ENCODE data around the gene CIBAR2.

Gene CIBAR2

GRCh38 chr16:85066346-85066885, 45.9 kb downstream of the CIBAR2 start:
- H3K36me3 ChIP-seq (ENCODE audit: control insufficient read depth, insufficient read depth, low read length) = no peaks in the 10 kb centered on the region
- H3K9me3 ChIP-seq (ENCODE audit: control insufficient read depth, insufficient read depth, low read length) = no peaks in the 10 kb centered on the region
- 0 out of 2 replicates have a peak, but pooled peaks cover under 1% of the 10 kb centered on the region for H3K27me3 ChIP-seq (ENCODE audit: control insufficient read depth, insufficient read depth, low read length)
- H3K4me1 ChIP-seq (ENCODE audit: control insufficient read depth, insufficient read depth, low read length) = peaks cover 17% of the 10 kb centered on the region
- no peak overlapping the region for H3K9ac ChIP-seq (ENCODE audit: low read depth, low read length)
- H3K4me3 ChIP-seq (ENCODE audit: low read depth, low read length) = no peak overlapping the region
- H3K27ac ChIP-seq (ENCODE audit: low read depth, low read length) = no peak overlapping the region

GRCh38 chr16:85065099-85065498, 47.2 kb downstream of the CIBAR2 start:
- Histone ChIP-seq H3K9me3 (ENCODE audit: control insufficient read depth, insufficient read depth, low read length) (no peaks in the 10 kb centered on the region), H3K4me1 (ENCODE audit: control insufficient read depth, insufficient read depth, low read length) (peaks cover 19% of the 10 kb centered on the region), H3K27me3 (ENCODE audit: control insufficient read depth, insufficient read depth, low read length) (peaks cover 3% of the 10 kb centered on the region; the same call in 1 of the 2 replicates), H3K27ac (ENCODE audit: low read depth, low read length) (no peak overlapping the region), H3K4me3 (ENCODE audit: low read depth, low read length) (no peak overlapping the region), H3K9ac (ENCODE audit: low read depth, low read length) (no peak overlapping the region), H3K36me3 (ENCODE audit: control insufficient read depth, insufficient read depth, low read length) (no peaks in the 10 kb centered on the region)

- Histone ChIP-seq H3K4me1 (ENCODE audit: control insufficient read depth, insufficient read depth, low read length) (peaks cover 19% of the 10 kb centered on the region), H3K27me3 (ENCODE audit: control insufficient read depth, insufficient read depth, low read length) (peaks cover 3% of the 10 kb centered on the region; the same call in 1 of the 2 replicates), H3K36me3 (ENCODE audit: control insufficient read depth, insufficient read depth, low read length) (no peaks in the 10 kb centered on the region), H3K9ac (ENCODE audit: low read depth, low read length) (no peak overlapping the region), H3K9me3 (ENCODE audit: control insufficient read depth, insufficient read depth, low read length) (no peaks in the 10 kb centered on the region), H3K27ac (ENCODE audit: low read depth, low read length) (no peak overlapping the region), H3K4me3 (ENCODE audit: low read depth, low read length) (no peak overlapping the region)
Measured at GRCh38 chr16:85064186-85064585, 48.1 kb downstream of the CIBAR2 start.

- Histone ChIP-seq H3K4me1 (ENCODE audit: control insufficient read depth, insufficient read depth, low read length) (peaks cover 19% of the 10 kb centered on the region), H3K9me3 (ENCODE audit: control insufficient read depth, insufficient read depth, low read length) (no peaks in the 10 kb centered on the region), H3K27ac (ENCODE audit: low read depth, low read length) (no peak overlapping the region), H3K27me3 (ENCODE audit: control insufficient read depth, insufficient read depth, low read length) (peaks cover 3% of the 10 kb centered on the region; the same call in 1 of the 2 replicates), H3K36me3 (ENCODE audit: control insufficient read depth, insufficient read depth, low read length) (no peaks in the 10 kb centered on the region), H3K9ac (ENCODE audit: low read depth, low read length) (no peak overlapping the region), H3K4me3 (ENCODE audit: low read depth, low read length) (no peak overlapping the region)
Measured at GRCh38 chr16:85062845-85063244, 49.4 kb downstream of the CIBAR2 start.

GRCh38 chr16:85062323-85062722, 49.9 kb downstream of the CIBAR2 start:
- peaks cover 3% of the 10 kb centered on the region; the same call in 1 of the 2 replicates for H3K27me3 ChIP-seq (ENCODE audit: control insufficient read depth, insufficient read depth, low read length)
- no peak overlapping the region for H3K9ac ChIP-seq (ENCODE audit: low read depth, low read length)

GRCh38 chr16:85061566-85061965, 50.7 kb downstream of the CIBAR2 start:
- peaks cover 19% of the 10 kb centered on the region for H3K4me1 ChIP-seq (ENCODE audit: control insufficient read depth, insufficient read depth, low read length)
- no peaks in the 10 kb centered on the region for H3K36me3 ChIP-seq (ENCODE audit: control insufficient read depth, insufficient read depth, low read length)
- H3K9ac ChIP-seq (ENCODE audit: low read depth, low read length) = no peak overlapping the region
- H3K27ac ChIP-seq (ENCODE audit: low read depth, low read length) = no peak overlapping the region
- no peaks in the 10 kb centered on the region for H3K9me3 ChIP-seq (ENCODE audit: control insufficient read depth, insufficient read depth, low read length)
- peaks cover 4% of the 10 kb centered on the region; the same call in 1 of the 2 replicates for H3K27me3 ChIP-seq (ENCODE audit: control insufficient read depth, insufficient read depth, low read length)
- H3K4me3 ChIP-seq (ENCODE audit: low read depth, low read length) = no peak overlapping the region

More at GRCh38 chr16:85062323-85062722, 49.9 kb downstream of the CIBAR2 start:
- no peak overlapping the region for H3K27ac ChIP-seq (ENCODE audit: low read depth, low read length)
- H3K4me1 ChIP-seq (ENCODE audit: control insufficient read depth, insufficient read depth, low read length) = peaks cover 19% of the 10 kb centered on the region
- H3K4me3 ChIP-seq (ENCODE audit: low read depth, low read length) = no peak overlapping the region
- no peaks in the 10 kb centered on the region for H3K9me3 ChIP-seq (ENCODE audit: control insufficient read depth, insufficient read depth, low read length)
- no peaks in the 10 kb centered on the region for H3K36me3 ChIP-seq (ENCODE audit: control insufficient read depth, insufficient read depth, low read length)

GRCh38 chr16:85058909-85059308, 53.4 kb downstream of the CIBAR2 start:
- peaks cover 27% of the 10 kb centered on the region for H3K4me1 ChIP-seq (ENCODE audit: control insufficient read depth, insufficient read depth, low read length)
- no peak overlapping the region for H3K9ac ChIP-seq (ENCODE audit: low read depth, low read length)
- H3K27me3 ChIP-seq (ENCODE audit: control insufficient read depth, insufficient read depth, low read length) = peaks cover 6% of the 10 kb centered on the region; the same call in 1 of the 2 replicates
- no peak overlapping the region for H3K27ac ChIP-seq (ENCODE audit: low read depth, low read length)
- H3K4me3 ChIP-seq (ENCODE audit: low read depth, low read length) = no peak overlapping the region
- H3K9me3 ChIP-seq (ENCODE audit: control insufficient read depth, insufficient read depth, low read length) = no peaks in the 10 kb centered on the region
- H3K36me3 ChIP-seq (ENCODE audit: control insufficient read depth, insufficient read depth, low read length) = no peaks in the 10 kb centered on the region

GRCh38 chr16:85057948-85058347, 54.3 kb downstream of the CIBAR2 start:
- Histone ChIP-seq H3K27me3 (ENCODE audit: control insufficient read depth, insufficient read depth, low read length) (peaks cover 6% of the 10 kb centered on the region; the same call in 1 of the 2 replicates), H3K4me3 (ENCODE audit: low read depth, low read length) (no peak overlapping the region), H3K9me3 (ENCODE audit: control insufficient read depth, insufficient read depth, low read length) (no peaks in the 10 kb centered on the region), H3K36me3 (ENCODE audit: control insufficient read depth, insufficient read depth, low read length) (no peaks in the 10 kb centered on the region), H3K27ac (ENCODE audit: low read depth, low read length) (no peak overlapping the region), H3K9ac (ENCODE audit: low read depth, low read length) (no peak overlapping the region), H3K4me1 (ENCODE audit: control insufficient read depth, insufficient read depth, low read length) (peaks cover 25% of the 10 kb centered on the region)

GRCh38 chr16:85057212-85057889, 54.9 kb downstream of the CIBAR2 start:
- H3K27me3 ChIP-seq (ENCODE audit: control insufficient read depth, insufficient read depth, low read length) = peaks cover 6% of the 10 kb centered on the region; the same call in 1 of the 2 replicates

GRCh38 chr16:85056211-85056748, 56.0 kb downstream of the CIBAR2 start:
- H3K4me1 ChIP-seq (ENCODE audit: control insufficient read depth, insufficient read depth, low read length) = peaks cover 9% of the 10 kb centered on the region; the same call in 1 of the 2 replicates
- H3K9ac ChIP-seq (ENCODE audit: low read depth, low read length) = no peak overlapping the region
- peaks cover 4% of the 10 kb centered on the region; the same call in 1 of the 2 replicates for H3K27me3 ChIP-seq (ENCODE audit: control insufficient read depth, insufficient read depth, low read length)
- H3K36me3 ChIP-seq (ENCODE audit: control insufficient read depth, insufficient read depth, low read length) = no peaks in the 10 kb centered on the region
- no peak overlapping the region for H3K27ac ChIP-seq (ENCODE audit: low read depth, low read length)
- H3K4me3 ChIP-seq (ENCODE audit: low read depth, low read length) = no peak overlapping the region
- no peaks in the 10 kb centered on the region for H3K9me3 ChIP-seq (ENCODE audit: control insufficient read depth, insufficient read depth, low read length)

More at GRCh38 chr16:85057212-85057889, 54.9 kb downstream of the CIBAR2 start:
- Histone ChIP-seq H3K27ac (ENCODE audit: low read depth, low read length) (no peak overlapping the region), H3K36me3 (ENCODE audit: control insufficient read depth, insufficient read depth, low read length) (no peaks in the 10 kb centered on the region), H3K9me3 (ENCODE audit: control insufficient read depth, insufficient read depth, low read length) (no peaks in the 10 kb centered on the region), H3K4me1 (ENCODE audit: control insufficient read depth, insufficient read depth, low read length) (peaks cover 19% of the 10 kb centered on the region), H3K9ac (ENCODE audit: low read depth, low read length) (no peak overlapping the region), H3K4me3 (ENCODE audit: low read depth, low read length) (no peak overlapping the region)

Measured in HUES48 (cell line).